DMS 273 (cell line): ENCODE data around the gene PATL1.
"Not testable (repeated sequence)": the region's sequence is repeated elsewhere in the genome, so short reads cannot be mapped to it uniquely, and the experiment has no call there.

Experiments
- DNase-seq: peaks from one replicate; lab custom pipeline; 2025; ENCODE audit not compliant: unreplicated experiment; lab: John Stamatoyannopoulos, UW

Gene PATL1, protein sequence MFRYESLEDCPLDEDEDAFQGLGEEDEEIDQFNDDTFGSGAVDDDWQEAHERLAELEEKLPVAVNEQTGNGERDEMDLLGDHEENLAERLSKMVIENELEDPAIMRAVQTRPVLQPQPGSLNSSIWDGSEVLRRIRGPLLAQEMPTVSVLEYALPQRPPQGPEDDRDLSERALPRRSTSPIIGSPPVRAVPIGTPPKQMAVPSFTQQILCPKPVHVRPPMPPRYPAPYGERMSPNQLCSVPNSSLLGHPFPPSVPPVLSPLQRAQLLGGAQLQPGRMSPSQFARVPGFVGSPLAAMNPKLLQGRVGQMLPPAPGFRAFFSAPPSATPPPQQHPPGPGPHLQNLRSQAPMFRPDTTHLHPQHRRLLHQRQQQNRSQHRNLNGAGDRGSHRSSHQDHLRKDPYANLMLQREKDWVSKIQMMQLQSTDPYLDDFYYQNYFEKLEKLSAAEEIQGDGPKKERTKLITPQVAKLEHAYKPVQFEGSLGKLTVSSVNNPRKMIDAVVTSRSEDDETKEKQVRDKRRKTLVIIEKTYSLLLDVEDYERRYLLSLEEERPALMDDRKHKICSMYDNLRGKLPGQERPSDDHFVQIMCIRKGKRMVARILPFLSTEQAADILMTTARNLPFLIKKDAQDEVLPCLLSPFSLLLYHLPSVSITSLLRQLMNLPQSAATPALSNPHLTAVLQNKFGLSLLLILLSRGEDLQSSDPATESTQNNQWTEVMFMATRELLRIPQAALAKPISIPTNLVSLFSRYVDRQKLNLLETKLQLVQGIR

DNA sequence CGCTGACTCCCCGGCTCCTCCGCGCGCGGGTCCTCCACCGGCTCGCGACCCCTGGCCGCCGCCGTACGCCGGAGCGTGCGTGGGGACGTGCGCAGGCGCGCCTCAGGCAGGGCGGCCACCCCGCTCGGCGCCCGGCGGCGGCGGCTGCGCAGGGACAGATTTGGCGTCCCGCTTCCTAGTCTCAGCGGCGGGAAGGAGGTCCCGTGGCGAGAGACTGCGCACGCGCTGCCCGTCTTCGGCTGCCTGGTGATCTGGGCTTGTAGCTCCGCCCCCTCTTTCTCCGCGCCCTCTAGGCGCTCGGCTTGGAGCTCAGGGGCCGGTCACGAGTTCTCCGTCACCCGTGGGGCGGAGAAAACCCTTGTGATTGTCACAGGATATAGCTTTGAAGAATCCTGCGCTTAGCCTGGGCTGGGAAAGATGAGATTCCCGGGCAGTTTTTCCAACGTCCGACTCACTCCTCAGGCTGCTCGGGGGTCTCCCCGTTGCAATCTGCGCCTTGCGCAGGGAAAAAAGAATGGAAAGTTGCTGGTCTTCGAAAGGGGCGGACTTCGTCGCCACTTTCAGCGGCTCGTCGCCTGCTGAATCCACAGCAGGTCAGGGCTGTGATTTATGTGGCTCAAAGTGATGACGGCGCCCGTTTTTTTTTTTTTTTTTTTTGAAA lies at the start of gene PATL1:
PATL1 (minus strand) TSS at position 88 of the 661 bp plus-strand sequence. CDS start 142 bp downstream, outside the sequence.
- DNase-seq: peak; percentile 97

DNA sequence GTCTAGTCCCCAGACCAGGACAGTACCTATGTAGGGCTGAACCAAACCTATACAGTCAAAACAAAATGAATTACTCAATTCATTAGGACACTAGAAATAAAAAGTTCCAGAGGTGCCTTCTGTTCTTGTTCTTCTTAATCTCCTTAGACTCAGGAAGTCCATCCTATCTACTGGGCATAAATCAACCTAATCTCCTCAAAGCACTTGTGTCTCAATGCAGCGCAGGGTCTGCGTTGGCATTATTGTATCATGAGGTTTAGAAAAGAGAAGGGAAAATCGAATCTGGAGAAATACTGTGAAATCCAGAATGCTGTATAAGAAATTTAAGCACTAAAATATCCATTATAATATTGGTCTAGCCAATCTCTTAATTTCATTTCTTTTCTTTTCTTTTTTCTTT lies 47.2 kb upstream of the PATL1 start:
- no peak for DNase-seq

DNA sequence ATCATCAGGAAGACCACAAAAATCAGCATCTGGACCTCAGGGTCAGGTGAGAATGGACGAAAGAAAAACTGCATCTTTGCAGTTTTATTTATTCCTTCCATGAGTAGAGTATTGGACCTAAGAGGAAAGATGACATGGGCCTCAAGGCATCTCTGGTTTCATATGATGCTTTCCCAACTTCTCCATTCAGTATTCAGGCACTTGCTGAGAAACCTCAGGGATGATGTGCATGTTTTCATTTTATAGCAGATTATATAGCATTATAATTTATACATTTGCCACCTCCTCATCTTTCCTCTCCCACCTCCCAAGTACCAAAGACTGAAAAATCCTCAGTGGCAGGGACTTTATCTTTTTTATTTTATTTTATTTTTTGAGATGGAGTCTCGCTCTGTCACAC lies 44.9 kb upstream of the PATL1 start, which contains the start of gene OR10V1:
OR10V1 (minus strand) TSS at position 101 of the 400 bp plus-strand sequence; CDS start at position 101, 0 bp downstream.
- DNase-seq: no peak

DNA sequence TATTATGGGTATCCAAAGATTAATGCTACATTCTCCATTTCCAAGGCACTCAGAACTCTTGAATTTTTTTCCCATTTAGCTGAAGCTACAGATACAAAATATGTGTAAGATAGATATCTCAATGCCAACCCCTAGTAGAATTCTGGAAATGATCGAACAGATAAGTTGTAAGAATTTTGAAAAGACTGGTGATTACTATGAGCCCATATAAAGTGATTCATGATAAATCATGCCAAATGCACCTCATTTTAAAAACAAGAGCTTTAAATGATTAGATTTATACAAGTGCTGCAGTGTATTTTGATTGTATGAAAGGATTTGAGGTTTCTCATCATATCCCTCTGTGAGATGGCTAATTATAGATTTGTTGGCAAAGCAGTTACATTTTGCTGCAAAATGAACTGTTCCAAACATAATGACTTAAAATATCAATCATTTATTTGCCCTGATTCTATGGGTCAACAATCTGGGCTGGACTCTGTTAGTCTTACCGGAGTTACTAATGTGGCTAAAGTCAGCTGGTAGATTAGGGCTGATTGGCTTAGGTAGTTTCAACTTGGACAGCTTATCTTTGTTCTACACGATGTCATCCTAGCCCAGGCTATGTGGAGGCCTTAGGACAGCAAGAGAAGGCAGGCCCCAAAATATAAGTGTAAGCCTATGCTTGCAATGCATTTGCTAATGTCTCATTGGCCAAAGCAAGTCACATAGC lies 41.5 kb upstream of the PATL1 start:
- no peak for DNase-seq

DNA sequence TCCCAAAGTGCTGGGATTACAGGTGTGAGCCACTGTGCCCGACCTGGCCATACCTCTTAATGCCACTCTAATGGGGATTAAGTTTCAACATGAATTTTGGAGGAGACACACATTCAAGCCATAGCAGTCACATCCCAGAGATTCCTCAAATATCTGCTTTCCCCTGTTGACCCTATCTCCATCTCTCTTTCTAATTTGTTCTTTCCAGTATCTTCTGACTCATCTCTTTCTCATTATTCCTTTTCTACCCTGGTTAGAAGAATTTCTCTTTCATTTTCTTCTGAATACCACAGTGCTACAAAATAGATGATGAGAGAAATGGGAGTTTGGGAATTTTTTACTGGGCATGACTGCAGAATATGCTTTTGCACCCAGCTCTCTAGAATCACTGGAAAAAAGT lies 39.7 kb upstream of the PATL1 start:
- DNase-seq: no peak

DNA sequence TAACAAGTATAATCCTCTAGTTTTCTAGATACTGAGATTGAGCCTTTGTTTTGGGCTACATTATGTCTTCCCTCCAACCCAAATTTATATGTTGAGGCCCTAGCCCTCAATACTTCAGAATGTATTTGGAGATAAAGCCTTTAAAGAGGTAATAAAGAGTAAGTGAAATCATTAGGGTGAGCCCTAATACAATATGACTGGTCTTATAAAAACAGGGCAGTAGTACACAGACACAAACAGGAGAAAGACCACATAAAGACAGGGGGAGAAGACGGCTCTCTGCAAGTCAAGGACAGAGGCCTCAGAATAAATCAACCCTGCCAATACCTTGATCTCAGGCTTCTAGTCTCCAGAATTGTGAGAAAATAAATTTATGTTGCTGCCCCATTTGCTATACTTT lies 38.5 kb upstream of the PATL1 start:
- no peak for DNase-seq

DNA sequence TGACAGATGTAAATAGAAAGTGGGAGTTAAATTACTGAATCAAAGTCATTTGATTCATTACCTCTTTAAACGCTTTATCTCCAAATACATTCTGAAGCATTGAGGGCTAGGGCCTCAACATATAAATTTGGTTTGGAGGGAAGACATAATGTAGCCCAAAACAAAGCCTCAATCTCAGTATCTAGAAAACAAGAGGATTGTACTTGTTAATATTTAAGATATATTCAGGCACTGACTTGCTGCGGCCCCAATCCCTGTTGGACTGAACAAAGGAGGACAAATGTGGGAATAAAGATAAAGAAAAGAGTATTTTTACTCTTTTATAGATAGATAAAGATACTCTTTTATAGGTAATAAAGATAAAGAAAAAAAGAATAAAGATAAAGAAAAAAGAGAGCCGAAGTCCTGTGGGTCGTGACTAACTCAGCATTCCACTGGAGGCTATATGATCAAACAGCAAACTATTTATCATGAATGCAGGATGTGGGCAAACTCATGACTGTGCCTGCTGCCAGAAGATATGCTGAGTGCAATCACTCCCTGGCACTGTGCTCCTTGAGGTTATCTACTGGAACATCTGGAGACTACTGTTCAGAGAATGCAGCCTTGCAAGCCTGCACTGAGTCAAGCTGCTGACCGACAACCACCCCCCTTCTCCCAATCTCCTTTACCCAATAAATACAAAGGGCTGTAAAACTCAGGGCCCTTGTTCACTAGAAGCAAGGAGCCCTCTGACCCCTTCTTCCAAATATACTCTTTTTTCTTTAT lies 37.9 kb upstream of the PATL1 start:
- DNase-seq: no peak

DNA sequence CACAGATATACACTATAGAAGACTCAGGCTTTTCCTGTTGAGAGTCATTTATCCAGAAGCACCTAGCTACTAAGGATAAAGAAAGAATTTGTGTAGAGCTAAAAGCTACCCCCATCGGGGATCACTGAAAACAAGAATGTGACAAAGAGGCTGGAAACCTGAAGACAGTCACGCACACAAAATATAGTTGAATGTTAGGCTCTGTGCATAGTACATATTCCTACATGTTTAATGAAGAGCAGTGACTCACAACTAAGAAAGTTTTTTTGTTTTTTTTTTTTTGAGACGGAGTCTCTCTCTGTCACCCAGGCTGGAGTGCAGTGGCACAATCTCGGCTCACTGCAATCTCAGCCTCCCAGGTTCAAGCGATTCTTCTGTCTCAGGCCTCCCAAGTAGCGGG lies 36.5 kb upstream of the PATL1 start:
- no peak for DNase-seq

DNA sequence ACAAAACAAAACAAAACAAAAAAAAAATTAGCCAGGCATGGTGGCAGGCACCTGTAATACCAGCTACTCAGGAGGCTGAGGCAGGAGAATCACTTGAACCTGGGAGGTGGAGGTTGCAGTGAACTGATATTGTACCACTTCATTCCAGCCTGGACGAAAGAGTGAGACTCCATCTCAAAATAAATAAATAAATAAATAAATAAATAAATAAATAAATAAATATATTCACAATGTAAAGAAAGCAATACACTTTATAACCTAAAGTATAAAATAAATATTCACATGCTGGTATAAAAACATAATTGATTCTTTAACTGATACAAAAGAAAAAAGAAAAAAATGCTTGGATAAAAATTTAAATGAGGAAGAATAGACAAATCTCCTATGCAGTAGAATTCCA lies 34.7 kb upstream of the PATL1 start:
- not testable (repeated sequence) for DNase-seq

DNA sequence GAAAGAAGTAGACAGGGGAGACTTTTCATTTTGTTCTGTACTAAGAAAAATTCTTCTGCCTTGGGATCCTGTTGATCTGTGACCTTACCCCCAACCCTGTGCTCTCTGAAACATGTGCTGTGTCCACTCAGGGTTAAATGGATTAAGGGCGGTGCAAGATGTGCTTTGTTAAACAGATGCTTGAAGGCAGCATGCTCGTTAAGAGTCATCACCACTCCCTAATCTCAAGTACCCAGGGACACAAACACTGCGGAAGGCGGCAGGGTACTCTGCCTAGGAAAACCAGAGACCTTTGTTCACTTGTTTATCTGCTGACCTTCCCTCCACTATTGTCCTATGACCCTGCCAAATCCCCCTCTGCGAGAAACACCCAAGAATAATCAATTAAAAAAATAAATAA lies 31.3 kb upstream of the PATL1 start:
- not testable (repeated sequence) for DNase-seq

DNA sequence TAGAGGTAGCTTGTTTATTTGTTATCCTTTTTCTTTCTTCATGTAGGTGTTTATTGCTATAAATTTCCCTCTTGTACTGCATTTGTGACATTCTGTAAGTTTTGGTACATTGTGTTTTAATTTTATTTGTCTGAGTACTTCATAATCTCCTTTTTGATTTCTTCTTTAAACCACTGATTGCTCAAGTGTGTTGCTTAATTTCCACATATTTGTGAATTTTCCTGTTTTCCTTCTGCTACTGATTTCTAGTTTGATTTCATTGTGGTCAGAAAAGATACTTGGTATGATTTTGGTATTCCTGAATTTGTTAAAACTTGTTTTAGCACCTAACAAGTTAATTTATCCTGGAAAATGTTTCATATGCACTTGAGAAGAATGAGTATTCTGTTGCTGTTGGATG lies 29.7 kb upstream of the PATL1 start:
- no peak for DNase-seq

DNA sequence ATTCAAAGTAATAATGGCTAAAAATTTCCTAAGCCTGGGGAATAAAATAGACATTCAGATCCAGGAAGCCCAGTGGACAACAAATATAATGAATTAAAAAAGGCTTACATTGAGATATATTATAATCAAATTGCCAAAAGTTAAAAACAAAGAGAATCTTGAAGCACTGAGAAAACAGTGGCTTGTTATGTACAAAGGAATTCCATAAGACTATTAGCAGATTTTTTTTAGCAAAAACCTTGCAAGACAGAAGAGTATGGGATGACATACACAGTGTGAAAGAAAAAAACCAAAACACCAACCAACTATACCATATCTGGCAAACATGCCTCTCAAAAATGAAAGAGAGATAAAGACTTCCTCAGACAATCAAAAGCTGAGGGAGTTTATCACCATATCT lies 24.1 kb upstream of the PATL1 start:
- DNase-seq: no peak

DNA sequence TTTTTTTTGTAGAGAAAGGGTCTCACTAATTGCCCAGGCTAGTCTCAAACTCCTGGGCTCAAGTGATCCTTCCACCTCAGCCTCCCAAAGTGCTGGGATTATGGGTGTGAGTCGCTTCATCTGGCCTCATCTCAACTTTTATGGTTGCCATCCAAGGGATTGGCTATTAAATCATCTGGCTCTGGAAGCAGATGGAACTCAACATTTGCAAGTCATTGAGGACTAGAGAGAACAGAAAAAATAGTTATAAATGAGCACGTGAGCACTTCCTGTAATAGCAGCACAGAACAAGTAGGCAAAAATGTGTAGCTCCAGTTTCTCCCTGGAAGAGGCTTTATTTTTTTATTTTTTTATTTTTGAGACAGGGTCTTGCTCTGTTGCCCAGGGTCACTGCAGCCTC lies 22.3 kb upstream of the PATL1 start:
- DNase-seq: no peak

DNA sequence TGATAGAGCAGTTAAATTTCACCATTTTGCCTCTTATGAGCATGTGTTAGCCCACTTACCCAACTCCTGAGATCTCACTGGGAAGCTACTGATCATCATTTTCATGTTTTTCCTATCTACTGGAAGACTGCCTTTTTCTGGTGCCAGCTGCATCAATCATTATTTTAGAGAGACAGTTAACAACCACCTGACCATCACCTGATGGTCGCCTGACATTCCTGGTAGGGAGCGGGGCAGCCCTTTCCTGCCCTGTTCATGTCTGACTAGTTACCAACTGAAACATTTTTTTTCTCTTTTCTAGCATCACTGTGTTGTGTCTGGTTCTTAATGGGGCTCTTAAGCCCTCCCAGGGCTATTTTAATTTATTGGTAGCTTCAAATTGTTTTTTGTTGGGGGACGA lies 20.2 kb upstream of the PATL1 start:
- DNase-seq: no peak

DNA sequence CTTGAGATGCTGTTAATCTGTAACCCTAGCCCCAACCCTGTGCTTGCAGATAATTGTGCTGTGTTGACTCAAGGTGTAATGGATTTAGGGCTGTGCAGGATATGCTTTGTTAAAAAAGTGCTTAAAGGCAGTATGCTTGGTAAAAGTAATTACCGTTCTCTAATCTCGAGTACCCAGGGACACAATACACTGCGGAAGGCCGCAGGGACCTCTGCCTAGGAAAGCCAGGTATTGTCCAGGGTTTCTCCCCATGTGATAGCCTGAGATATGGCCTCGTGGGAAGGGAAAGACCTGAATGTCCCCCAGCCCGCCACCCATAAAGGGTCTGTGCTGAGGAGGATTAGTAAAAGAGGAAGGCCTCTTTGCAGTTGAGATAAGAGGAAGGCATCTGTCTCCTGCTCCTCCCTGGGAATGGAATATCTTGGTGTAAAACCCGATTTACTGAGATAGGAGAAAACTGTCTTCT lies 12.5 kb upstream of the PATL1 start:
- not testable (repeated sequence) for DNase-seq

DNA sequence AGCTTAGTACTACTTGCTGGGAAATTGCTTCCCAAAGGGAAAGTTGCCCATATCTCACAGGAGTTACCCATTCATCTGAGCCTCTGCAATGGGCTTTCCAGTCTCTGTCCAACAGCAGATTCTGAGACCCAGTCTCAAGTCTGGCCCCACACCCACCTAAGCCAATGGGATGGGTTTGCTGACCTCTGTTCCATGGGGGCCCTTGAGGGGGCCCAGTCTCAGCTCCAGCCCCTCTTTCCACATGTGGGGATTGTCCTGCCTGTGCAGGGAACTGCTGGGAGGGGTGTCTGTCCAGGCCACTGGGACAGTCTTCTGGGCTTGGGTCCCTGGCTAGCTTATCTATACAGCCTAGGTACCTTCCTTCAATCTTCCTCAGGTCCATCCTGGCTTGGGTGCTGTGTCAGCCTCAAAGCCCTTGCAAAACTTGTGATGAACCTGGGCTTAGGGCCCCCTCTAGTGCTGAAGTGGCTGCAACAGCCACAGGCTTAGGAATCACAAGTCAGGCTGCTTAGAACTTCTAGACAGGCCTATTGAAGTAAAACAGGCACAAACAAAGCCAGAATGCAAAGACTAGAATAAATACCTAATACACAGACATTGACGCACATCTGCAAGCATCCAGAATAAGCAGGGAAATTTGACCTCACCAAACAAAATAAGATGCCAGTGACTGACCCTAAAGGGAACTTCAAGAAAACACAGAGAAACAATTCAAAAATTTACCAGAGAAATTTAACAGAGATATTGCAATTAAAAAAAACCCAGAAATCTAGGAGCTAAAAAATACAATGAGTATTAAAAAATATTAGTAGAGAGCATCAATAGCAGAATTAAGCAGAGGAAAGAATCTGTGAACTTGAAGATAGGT lies 11.7 kb upstream of the PATL1 start:
- peak; percentile 69 for DNase-seq

DNA sequence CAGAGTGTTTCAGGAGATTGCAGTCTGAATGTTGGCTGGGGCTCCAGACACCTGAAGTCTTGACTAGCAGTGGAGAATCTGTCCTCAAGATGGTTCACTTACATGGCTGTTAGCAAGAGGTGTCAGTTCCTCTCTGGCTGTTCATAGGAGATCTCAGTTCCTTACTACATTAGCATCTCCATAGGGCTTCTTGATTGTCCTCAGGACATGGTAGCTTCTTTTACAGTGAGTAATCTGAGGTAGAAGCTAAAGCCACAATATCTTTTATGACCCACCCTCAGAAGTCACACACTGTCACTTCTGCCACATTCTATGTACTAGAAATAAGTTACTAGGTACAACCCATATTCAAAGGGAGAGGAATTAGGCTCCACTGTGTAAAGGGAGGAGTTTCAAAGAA lies 10.5 kb upstream of the PATL1 start:
- DNase-seq: no peak

DNA sequence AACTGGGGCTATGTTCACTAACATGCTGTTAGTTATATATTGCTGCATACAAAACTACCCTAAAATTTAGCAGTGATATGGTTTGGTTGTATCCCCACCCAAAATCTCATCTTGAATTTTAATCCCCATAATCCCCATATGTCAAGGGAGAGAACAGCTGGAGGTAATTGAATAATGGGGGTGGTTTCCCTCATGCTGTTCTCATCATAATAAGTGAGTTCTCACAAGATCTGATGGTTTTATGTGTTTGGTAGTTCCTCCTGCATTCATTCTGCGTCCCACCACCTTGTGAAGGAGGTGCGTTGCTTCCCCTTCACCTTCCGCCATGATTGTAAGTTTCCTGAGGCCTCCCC lies 10.0 kb upstream of the PATL1 start:
- DNase-seq: peak; percentile 1

DNA sequence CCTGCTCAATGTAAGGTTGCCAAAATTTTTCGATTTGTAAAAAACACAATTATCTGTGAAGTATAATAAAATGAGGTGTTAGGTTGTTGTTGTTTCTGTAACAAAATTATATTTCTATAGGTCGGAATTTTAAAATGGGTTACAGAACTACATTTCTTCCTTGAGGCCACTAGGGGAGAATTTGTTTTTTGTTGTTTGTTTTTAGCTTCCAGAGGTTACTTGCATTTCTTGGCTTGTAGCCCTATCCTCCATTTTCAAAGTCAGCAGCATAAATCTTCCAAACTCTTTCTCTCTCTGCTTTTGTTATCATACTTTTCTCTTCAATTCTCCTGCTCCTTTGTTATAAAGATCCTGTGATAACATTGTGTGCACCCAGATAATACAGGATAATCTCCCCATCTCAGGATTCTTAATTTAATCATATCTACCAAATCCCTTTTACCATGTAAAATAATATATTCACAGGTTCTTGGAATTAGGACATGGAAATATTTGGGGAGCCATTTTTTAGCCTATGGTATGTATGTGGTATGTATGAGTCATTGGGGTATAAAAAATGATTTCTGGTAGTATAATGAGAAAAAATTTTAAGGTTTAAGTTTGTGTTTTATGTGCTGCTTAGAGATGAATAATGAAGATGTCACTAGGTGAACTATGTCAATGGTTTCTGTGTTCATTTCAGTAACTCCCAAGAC lies 9.4 kb upstream of the PATL1 start:
- no peak for DNase-seq
